ENCODE results near the gene SERPINE1. TPM values are rescaled to one million over a fixed set of nuclear protein-coding genes. Genes with fewer than 3 reads are reported as not detected.

The SERPINE1 gene
- total and polyA plus RNA-seq, 2 of the 13 experiments (the other 11 are each of a cell fraction or from before 2014, with no cell fraction given), result 21.2 to 1,576 TPM

GRCh38 chr7:101126651-101127459 lies at the start of gene SERPINE1 (continued):
- no peak for TF ChIP-seq ZBTB40 (IDR thresholded peaks at IDR 0.05)
- TF ChIP-seq ZBTB40 (CRISPR knock-in tag; IDR thresholded peaks at IDR 0.05), result peak; percentile 47; the same call in 1 of the 2 replicates
- TF ChIP-seq RELA (CRISPR knock-in tag; IDR thresholded peaks at IDR 0.05), result no peak
- TF ChIP-seq PRDM4 (CRISPR knock-in tag; IDR thresholded peaks at IDR 0.05; ENCODE audit: borderline replicate concordance), result no peak
- TF ChIP-seq ETS1 (CRISPR knock-in tag; IDR thresholded peaks at IDR 0.05), result no peak
- TF ChIP-seq ETV5 (CRISPR knock-in tag; IDR thresholded peaks at IDR 0.05; ENCODE audit: borderline replicate concordance), result peak; percentile 91
- TF ChIP-seq PHF20 (CRISPR knock-in tag; IDR thresholded peaks at IDR 0.05), result 0 out of 2 replicates have a peak, but pooled peaks have one; percentile 12
- TF ChIP-seq ZNF441 (CRISPR knock-in tag; IDR thresholded peaks at IDR 0.05; ENCODE audit: borderline replicate concordance), result 0 out of 2 replicates have a peak, but pooled peaks have one; percentile 4
- TF ChIP-seq NKX3-1 (CRISPR knock-in tag; IDR thresholded peaks at IDR 0.05), result 0 out of 2 replicates have a peak, but pooled peaks have one; percentile 64
- TF ChIP-seq CHD4 (IDR thresholded peaks at IDR 0.05; ENCODE audit: borderline replicate concordance, low read length), result peak; percentile 73; the same call in 1 of the 2 replicates
- TF ChIP-seq ZSCAN12 (CRISPR knock-in tag; IDR thresholded peaks at IDR 0.05), result 0 out of 2 replicates have a peak, but pooled peaks have one; percentile 30
- TF ChIP-seq ZZZ3 (CRISPR knock-in tag; IDR thresholded peaks at IDR 0.05; ENCODE audit: borderline replicate concordance), result peak; percentile 52; the same call in 1 of the 2 replicates
- peak; percentile 99 for TF ChIP-seq NR2F6 (IDR thresholded peaks at IDR 0.05)
- TF ChIP-seq NR2F6 (CRISPR knock-in tag; IDR thresholded peaks at IDR 0.05), result peak; percentile 99
- TF ChIP-seq ZNF784 (CRISPR knock-in tag; IDR thresholded peaks at IDR 0.05; ENCODE audit: borderline replicate concordance), result peak; percentile 80
- no peak for TF ChIP-seq ATM (IDR thresholded peaks at IDR 0.05; ENCODE audit: borderline replicate concordance)

Measured in HepG2 (cell line).